Stimulated activated CD4-positive, alpha-beta T cell treated with anti-CD3 and anti-CD28 coated beads, Interleukin-4, amount 100 ng/mL, for 24 hours (primary cell): ENCODE measurements around the gene ASPA.
"Not testable (repeated sequence)": the region's sequence is repeated elsewhere in the genome, so short reads cannot be mapped to it uniquely, and the experiment has no call there.

Source experiments
- DNase-seq: peaks from one replicate; pipeline ENCODE4 v3.0.0-alpha.2; 2020

The ASPA gene

GRCh38 chr17:3510090-3510489, 34.3 kb downstream of the ASPA start:
- DNase-seq: no peak

- no peak for DNase-seq
These were observed 36.2 kb downstream of the ASPA start for GRCh38 chr17:3511852-3512504.

GRCh38 chr17:3512505-3513171, 36.8 kb downstream of the ASPA start:
- no peak for DNase-seq

GRCh38 chr17:3513305-3514035, 37.7 kb downstream of the ASPA start:
- no peak for DNase-seq

GRCh38 chr17:3514167-3514566, 38.4 kb downstream of the ASPA start:
- not testable (repeated sequence) for DNase-seq

- DNase-seq: no peak
These were observed 39.1 kb downstream of the ASPA start for GRCh38 chr17:3514873-3515272.

GRCh38 chr17:3519472-3519871, 43.7 kb downstream of the ASPA start:
- not testable (repeated sequence) for DNase-seq

- no peak for DNase-seq
These were observed 48.2 kb downstream of the ASPA start for GRCh38 chr17:3524024-3524423.

GRCh38 chr17:3526491-3526890, 50.7 kb downstream of the ASPA start:
- no peak for DNase-seq

GRCh38 chr17:3526971-3527370, 51.2 kb downstream of the ASPA start:
- DNase-seq: no peak

- DNase-seq: no peak
These were observed 51.7 kb downstream of the ASPA start for GRCh38 chr17:3527468-3527867.

GRCh38 chr17:3527896-3528295, 52.1 kb downstream of the ASPA start:
- DNase-seq: no peak

- DNase-seq: no peak
These were observed 52.6 kb downstream of the ASPA start for GRCh38 chr17:3528403-3528851.

- no peak for DNase-seq
These were observed 53.2 kb downstream of the ASPA start for GRCh38 chr17:3528880-3529511.

- no peak for DNase-seq
These were observed 54.3 kb downstream of the ASPA start for GRCh38 chr17:3529817-3530741.

- DNase-seq: no peak
These were observed 55.7 kb downstream of the ASPA start for GRCh38 chr17:3531266-3532101.

- DNase-seq: no peak
These were observed 56.5 kb downstream of the ASPA start for GRCh38 chr17:3532106-3532858.

- no peak for DNase-seq
These were observed 57.0 kb downstream of the ASPA start for GRCh38 chr17:3532859-3533142.

GRCh38 chr17:3533752-3534151, 58.0 kb downstream of the ASPA start:
- no peak for DNase-seq

GRCh38 chr17:3534881-3535252, 59.1 kb downstream of the ASPA start:
- no peak for DNase-seq
